Left lung (tissue), 10 donors: ENCODE results near the gene WDR88. TPM values are rescaled to one million over a fixed set of nuclear protein-coding genes. Genes with fewer than 3 reads are reported as not detected.
A peak's percentile ranks its signal among the peaks of the same experiment; 100 is the strongest.
"Not testable (repeated sequence)": the region's sequence is repeated elsewhere in the genome, so short reads cannot be mapped to it uniquely, and the experiment has no call there.

Experiments
- ATAC-seq: fragments of 200-7000 bp; cut with Tn5 transposase; one replicate; pipeline ENCODE4 v1.9.1; 2020; ENCODE audit warnings: moderate library complexity
- DNase-seq, 4 donors: peaks; one replicate each; pipeline ENCODE4 v3.0.0-alpha.2; 2013 to 2020
- H3K27ac ChIP-seq, 2 donors: fragments of 200-600 bp; sonication (generic) in 1 of 2; one replicate each; pipeline versions ENCODE4 v1.5.0 to v1.8.0; 2020 to 2021
- H3K27me3 ChIP-seq, 2 donors: fragments of 200-600 bp; sonication (generic) in 1 of 2; one replicate each; pipeline versions ENCODE4 v1.5.0 to v1.8.0; 2020 to 2021
- H3K36me3 ChIP-seq, 2 donors: fragments of 200-600 bp; sonication (generic) in 1 of 2; one replicate each; pipeline versions ENCODE4 v1.5.0 to v1.8.0; 2020 to 2021
- H3K4me1 ChIP-seq, 2 donors: fragments of 200-600 bp; one replicate each; pipeline ENCODE4 v1.8.0; 2021
- H3K4me3 ChIP-seq, 2 donors: fragments of 200-600 bp; sonication (generic) in 1 of 2; one replicate each; pipeline versions ENCODE4 v1.5.0 to v1.8.0; 2020 to 2021; ENCODE audit warnings: mild to moderate bottlenecking in 1 of 2
- H3K9me3 ChIP-seq, 2 donors: fragments of 200-600 bp; sonication (generic) in 1 of 2; one replicate each; pipeline versions ENCODE4 v1.5.0 to v1.8.0; 2020 to 2021
- CTCF ChIP-seq, 2 donors: fragments of 200-600 bp; sonication (generic) in 1 of 2; IDR thresholded peaks; one replicate each; pipeline versions ENCODE4 v1.5.0 to v1.8.0; 2021; ENCODE audit warnings: antibody characterized with exemption in 2 of 2
- intact Hi-C, 2 donors: fragments of 100-400 bp; cut with DNase I; formaldehyde crosslinking; loops; one replicate each; pipeline versions ENCODE4 v1.11.2 to v1.14.2; 2022
- polyA plus RNA-seq, 6 donors: library from polyadenylated mRNA; unstranded; fragments of 120-200 nt; gene quantifications; one replicate each; pipeline ENCODE4 v1.2.1, GENCODE V29; 2013; ENCODE audit not compliant: insufficient read length in 6 of 6
- total RNA-seq, 2 donors: library from RNA; stranded (reverse); fragmentation: NEBNext Ultra II Directional; extraction: Animal tissue kit (Norgen Biotek cat#: 25700); gene quantifications; one replicate each; pipeline ENCODE4 v1.2.1, GENCODE V29; 2021
- donor health status: DM: no; HTN: yes; CAD: no.
- donor health status: DM: no; HTN: no; CAD: no.

WDR88 gene
- total and polyA plus RNA-seq, 8 donors: 1.2 to 1.9 (median 1.5) TPM; not detected in 2

GRCh38 chr19:33114312-33114711 lies 17.6 kb upstream of the WDR88 start:
- Histone ChIP-seq H3K27ac (no peak overlapping the region), H3K27me3 (no peaks in the 10 kb centered on the region), H3K4me3 (no peak overlapping the region), H3K36me3 (peaks cover 0 to 100% of the 10 kb centered on the region in 2 donors), H3K4me1 (no peaks in the 10 kb centered on the region), H3K9me3 (no peaks in the 10 kb centered on the region)
- DNase-seq (no peak), ATAC-seq (no peak)
- intact Hi-C loops: no loop called here
- no peak for TF ChIP-seq CTCF (IDR thresholded peaks at IDR 0.05)

- DNase-seq: no peak
- no peak overlapping the region for H3K4me3 ChIP-seq
- intact Hi-C loops: no loop called here
- H3K27ac ChIP-seq: no peak overlapping the region
- ATAC-seq: no peak
- TF ChIP-seq CTCF (IDR thresholded peaks at IDR 0.05): no peak
- H3K9me3 ChIP-seq: no peaks in the 10 kb centered on the region
- H3K36me3 ChIP-seq: peaks cover 0 to 93% of the 10 kb centered on the region in 2 donors
- no peaks in the 10 kb centered on the region for H3K4me1 ChIP-seq
- H3K27me3 ChIP-seq: no peaks in the 10 kb centered on the region
Observed at GRCh38 chr19:33117501-33117900, 14.4 kb upstream of the WDR88 start.

- Histone ChIP-seq H3K4me1 (no peaks in the 10 kb centered on the region), H3K9me3 (no peaks in the 10 kb centered on the region), H3K36me3 (peaks cover 0 to 91% of the 10 kb centered on the region in 2 donors), H3K4me3 (no peak overlapping the region), H3K27me3 (no peaks in the 10 kb centered on the region), H3K27ac (no peak overlapping the region)
- ATAC-seq: no peak
- no peak for TF ChIP-seq CTCF (IDR thresholded peaks at IDR 0.05)
- intact Hi-C loops: no loop called here
- no peak for DNase-seq
Observed at GRCh38 chr19:33118643-33119042, 13.3 kb upstream of the WDR88 start.

GRCh38 chr19:33124207-33125098 lies 7.5 kb upstream of the WDR88 start:
- H3K4me1 ChIP-seq: peaks cover 0 to 4% of the 10 kb centered on the region in 2 donors
- no peak overlapping the region for H3K27ac ChIP-seq
- no peaks in the 10 kb centered on the region for H3K27me3 ChIP-seq
- TF ChIP-seq CTCF (IDR thresholded peaks at IDR 0.05): no peak
- H3K9me3 ChIP-seq: no peaks in the 10 kb centered on the region
- intact Hi-C loops: no loop called here
- ATAC-seq (no peak), DNase-seq (peak in 1 of 4 donors; percentile 15)
- H3K4me3 ChIP-seq: no peak overlapping the region
- H3K36me3 ChIP-seq: peaks cover 0 to 86% of the 10 kb centered on the region in 2 donors

GRCh38 chr19:33125929-33126388 lies 6.0 kb upstream of the WDR88 start:
- no peak overlapping the region for H3K27ac ChIP-seq
- no peak overlapping the region for H3K4me3 ChIP-seq
- H3K9me3 ChIP-seq: no peaks in the 10 kb centered on the region
- intact Hi-C loops: no loop called here
- no peaks in the 10 kb centered on the region for H3K27me3 ChIP-seq
- peaks cover 0 to 4% of the 10 kb centered on the region in 2 donors for H3K4me1 ChIP-seq
- peak; percentile 98 for ATAC-seq
- peak in 2 of 4 donors; percentile 65 to 71 for DNase-seq
- peaks cover 0 to 93% of the 10 kb centered on the region in 2 donors for H3K36me3 ChIP-seq
- TF ChIP-seq CTCF (IDR thresholded peaks at IDR 0.05): peak; percentile 69 to 80

- H3K27me3 ChIP-seq, ATAC-seq, H3K4me3 ChIP-seq, H3K9me3 ChIP-seq, DNase-seq, H3K27ac ChIP-seq, H3K4me1 ChIP-seq, intact Hi-C loops: not testable (repeated sequence)
- peaks cover 0 to 93% of the 10 kb centered on the region in 2 donors for H3K36me3 ChIP-seq
Observed at GRCh38 chr19:33126712-33127111, 5.2 kb upstream of the WDR88 start.
